Stimulated activated CD4-positive, alpha-beta T cell treated with anti-CD3 and anti-CD28 coated beads, TNF-alpha, amount 100 ng/mL, for 24 hours (primary cell): ENCODE results near the gene CERS6.
"Not testable (repeated sequence)": the region's sequence is repeated elsewhere in the genome, so short reads cannot be mapped to it uniquely, and the experiment has no call there.

Experiments used
- DNase-seq, 3 experiments: peaks; one replicate each; pipeline ENCODE4 v3.0.0-alpha.2; 2020; ENCODE audit warnings: low read depth in 3 of 3

Gene CERS6

DNA sequence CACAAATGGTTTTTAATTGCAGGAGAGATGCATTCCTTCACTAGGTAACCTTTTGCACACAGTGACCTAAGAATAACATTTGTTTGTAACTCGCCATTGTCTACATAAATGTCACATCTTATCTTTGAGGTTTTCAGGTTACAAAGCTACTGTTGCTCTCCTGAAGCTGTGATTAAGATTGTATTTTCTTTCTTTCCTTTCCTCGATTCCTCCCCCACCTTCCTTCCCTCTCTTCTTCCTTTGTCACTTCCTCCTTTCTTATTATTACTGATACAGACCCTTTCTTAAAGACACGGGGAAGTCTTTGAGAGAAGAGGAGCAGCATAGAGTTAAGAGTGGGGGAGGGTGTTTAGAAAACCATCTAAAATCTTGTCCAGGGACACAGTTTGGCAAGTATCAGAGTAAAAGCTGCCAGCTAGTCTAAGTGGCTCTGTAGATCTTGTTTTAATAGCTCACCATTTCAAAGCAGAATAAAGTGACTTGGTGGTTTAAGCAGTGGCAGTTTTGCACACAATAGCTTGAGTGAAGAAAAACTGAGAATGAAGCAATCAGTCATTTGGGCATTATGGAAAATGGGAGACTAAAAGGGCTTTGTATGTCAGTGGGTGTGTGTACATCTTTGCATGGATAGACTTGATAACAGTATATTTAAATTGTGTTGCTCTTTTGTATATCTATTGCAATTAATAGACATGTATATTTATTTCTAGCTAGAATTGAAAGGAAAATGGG lies 10.9 kb downstream of the CERS6 start:
- no peak for DNase-seq

DNA sequence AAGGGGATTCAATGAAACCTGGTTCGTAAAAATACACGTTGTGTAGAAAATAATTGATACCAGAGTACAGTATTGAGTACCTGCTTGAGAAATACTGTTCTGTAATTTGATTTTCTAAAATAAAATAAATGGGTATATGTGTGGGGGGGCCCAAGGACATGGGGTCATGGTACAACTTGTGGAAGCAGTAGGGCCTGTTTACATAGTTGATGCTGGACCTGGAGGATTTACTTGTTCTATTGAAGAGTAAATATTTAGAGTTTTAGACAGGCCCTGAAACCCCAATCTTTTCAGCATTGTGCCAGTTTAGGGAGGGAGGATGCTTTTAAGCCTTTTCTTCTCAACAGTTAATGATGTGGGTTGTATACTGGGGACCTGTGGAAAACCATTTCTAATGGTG lies 11.7 kb downstream of the CERS6 start:
- DNase-seq: no peak

DNA sequence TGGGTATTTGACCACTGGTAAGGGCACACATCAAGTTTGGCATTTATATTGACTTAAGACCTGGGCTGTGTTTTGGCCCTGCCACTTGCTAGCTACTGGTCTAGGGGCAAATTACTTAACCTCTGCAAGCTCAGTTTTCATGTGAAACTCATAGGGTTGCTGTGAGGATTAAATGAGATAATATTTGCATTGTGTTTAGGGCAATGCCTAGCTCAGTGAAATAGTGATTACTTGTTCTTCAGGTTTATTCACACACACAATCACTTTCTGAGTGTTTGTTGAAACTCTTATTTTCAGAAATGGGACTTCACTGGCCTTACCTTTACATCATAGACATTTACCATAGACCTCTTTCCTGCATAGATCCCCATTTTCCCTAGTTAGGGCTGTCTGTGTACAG lies 12.3 kb downstream of the CERS6 start:
- no peak for DNase-seq

DNA sequence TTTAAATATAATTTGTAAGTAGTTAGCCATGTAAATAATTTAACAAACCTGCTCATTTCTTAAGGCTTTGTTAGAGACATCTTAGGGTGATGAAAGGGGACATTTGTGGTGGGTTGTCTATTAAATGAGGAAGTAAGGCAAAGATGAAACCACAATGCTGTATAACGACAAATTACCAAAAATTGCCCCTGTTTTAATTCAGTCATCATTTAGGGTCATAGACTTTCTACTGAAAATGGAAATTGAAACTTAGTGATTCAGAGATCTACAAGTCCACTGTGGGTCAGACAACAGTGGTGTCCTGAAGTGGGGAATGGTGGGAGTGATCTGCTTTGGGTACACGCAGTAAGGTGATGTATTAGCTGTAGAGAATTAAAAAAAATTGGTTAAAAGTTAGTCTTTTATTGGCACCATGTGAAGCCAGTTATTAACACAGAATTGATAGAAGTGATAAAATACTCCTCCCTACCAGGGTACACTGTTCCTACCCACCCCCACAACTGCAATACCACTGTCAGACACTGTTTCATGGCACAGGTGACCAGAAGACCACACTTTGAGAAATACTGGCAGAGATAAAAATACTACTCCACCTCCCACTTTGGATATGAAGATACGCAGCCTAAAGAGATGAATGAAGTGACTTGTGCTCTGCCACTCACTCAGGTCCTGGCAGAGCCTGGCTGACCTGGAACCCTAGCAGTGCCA lies 13.4 kb downstream of the CERS6 start:
- no peak for DNase-seq

DNA sequence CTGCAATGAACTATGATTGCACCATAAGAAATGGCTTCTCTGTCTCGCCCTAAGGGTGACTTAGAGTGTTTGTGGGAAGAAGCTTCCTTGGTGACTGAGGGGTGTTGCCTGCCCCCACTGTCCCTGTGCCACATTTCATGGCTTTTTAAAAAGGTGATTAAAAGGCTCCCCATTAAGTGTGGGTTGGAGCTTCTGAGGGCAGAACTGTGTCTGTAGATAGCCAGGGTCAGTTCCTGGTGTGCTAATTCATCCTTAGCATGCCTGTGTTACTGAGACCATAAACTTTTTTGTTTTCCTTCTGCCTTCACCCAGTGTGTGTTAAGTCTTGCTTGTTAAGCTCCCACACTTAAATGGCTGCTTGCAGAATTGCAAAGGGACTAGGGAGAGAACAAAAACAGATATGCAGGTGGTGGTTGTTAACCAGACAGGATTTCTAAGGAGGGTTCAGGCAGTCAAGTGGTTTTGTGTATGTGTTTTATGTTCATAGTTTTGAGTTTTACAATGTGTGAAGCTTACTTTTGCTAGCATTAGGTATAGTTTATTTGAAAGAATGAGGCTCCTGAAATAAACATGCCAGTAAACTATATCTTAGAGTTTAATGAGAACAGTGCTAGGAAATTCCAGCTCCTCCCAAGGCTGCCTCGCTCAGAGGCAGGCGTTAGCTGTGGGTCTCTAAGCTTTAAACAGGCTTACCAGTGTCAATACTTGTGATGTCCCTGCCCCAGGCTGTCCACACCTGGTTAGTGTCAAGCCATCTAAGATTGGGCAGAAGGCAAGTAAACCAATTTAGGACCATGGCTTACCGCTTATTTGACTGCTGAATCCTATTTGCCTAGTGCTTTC lies 14.5 kb downstream of the CERS6 start:
- DNase-seq: no peak

DNA sequence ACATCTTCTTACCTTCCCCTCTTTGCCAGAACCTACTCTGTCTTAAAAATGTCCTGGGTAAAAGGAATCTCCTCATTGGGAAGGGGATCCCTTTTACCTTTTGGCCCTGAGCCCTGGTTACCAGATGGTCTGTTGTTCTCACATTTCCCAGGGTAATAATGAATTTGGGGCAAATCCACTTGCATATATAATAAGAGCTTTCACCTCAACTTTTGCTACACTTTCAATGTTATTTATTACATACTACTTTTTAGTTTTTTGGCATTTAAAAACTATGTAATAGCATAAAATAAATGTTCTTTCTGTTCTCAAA lies 15.0 kb downstream of the CERS6 start:
- DNase-seq: no peak

DNA sequence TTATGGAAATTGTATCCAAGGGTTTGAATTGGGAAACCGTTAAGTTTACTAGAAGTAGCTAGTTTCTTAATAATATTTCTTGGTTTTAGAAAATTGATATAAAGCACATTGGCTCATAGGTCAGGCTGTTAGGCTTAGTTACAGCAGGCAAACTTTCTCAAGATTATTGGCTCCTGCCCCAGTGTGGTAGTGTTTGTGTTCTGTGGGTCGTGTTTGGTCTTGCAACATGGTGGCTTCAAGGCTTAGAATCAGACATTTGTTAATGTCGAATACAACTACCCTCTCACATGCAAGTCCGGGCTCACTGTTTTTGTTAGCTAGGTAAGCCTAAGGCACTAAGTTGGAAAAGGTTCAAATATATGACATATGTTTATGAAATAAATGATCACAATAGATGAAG lies 19.6 kb downstream of the CERS6 start:
- no peak for DNase-seq

DNA sequence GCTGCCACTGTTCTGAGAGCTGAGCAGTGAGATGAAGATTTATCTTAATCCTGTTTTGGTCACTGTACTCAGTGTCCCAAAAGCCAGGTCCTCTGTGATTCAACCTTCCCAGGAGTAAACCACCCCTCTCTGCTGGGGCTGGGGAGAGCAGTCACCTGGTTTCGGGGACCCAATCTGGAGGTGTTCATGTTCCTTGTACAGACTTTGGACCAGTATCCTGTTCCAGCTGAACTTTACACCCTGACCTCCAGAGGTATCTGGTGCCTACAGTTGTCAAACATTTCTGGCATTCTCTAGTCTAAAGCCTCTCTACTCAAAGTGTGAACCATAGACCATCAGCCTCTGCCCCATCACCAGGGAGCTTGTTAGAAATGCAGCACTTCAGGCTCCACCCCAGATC lies 22.1 kb downstream of the CERS6 start:
- DNase-seq: no peak

DNA sequence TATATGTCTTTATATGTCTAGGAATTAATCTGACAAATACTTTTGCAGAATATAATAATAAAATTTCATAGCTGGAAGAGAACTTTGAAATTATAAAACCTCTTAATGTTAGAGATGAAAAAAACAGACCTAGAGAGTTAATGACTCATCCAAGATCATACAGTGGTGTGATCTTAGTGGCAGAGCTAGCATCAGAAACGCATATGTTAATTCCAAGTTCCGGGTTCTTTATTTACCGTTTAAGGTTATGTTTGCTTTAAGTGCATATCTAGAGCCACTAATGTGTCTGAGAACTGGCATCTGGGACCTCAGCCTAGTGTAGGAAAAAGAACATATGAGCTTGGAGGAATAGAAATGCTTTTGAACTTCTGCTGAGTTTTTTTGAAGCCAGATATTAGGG lies 24.3 kb downstream of the CERS6 start:
- no peak for DNase-seq

DNA sequence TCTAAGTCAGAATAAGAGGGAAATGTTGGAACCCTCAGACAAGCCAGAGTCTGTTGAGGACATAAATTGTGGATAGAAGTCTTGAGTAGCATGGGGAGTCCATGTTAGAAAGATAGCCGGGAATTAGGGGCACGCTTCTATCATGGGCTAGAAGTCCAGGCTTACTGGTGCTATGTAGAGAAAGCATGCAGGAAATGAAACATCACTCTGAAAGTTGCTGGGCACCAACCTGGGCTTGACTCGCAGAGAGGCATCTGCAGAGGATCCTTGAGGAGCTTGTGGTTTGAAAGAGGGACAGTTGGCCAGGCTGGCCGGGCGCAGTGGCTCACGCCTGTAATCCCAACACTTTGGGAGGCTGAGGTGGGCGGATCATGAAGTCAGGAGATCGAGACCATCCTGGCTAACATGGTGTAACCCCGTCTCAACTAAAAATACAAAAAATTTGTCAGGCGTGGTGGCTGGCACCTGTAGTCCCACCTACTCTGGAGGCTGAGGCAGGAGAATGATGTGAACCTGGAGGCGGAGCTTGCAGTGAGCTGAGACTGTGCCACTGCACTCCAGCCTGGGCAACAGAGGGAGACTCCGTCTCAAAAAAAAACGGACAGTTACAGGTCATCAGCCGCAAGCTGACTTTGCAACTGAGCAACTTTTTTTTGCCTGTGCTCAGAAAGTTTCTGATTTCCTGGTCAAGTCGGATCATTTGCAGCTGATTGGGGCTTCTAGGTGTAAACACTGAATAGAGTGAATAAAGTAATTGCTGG lies 24.9 kb downstream of the CERS6 start:
- no peak for DNase-seq

DNA sequence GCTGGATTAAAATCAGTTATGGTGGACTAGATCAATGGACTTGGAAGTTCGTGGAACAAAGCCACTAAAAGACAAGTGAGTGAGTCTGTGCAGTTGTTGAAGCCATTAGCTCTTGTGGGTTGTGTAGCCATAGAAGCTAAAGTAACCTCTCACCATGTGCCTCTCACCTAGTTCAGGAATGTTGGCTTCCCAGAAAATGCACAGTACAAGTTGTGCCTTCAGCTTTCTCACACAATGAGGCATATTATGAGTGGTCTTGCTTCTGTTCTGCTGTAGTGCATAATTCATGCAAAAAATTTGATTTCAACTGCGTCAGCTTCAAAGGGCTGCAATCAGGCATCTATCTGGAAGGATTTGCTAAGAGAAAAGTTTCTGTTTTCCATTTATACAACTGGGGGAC lies 26.2 kb downstream of the CERS6 start:
- DNase-seq: no peak

DNA sequence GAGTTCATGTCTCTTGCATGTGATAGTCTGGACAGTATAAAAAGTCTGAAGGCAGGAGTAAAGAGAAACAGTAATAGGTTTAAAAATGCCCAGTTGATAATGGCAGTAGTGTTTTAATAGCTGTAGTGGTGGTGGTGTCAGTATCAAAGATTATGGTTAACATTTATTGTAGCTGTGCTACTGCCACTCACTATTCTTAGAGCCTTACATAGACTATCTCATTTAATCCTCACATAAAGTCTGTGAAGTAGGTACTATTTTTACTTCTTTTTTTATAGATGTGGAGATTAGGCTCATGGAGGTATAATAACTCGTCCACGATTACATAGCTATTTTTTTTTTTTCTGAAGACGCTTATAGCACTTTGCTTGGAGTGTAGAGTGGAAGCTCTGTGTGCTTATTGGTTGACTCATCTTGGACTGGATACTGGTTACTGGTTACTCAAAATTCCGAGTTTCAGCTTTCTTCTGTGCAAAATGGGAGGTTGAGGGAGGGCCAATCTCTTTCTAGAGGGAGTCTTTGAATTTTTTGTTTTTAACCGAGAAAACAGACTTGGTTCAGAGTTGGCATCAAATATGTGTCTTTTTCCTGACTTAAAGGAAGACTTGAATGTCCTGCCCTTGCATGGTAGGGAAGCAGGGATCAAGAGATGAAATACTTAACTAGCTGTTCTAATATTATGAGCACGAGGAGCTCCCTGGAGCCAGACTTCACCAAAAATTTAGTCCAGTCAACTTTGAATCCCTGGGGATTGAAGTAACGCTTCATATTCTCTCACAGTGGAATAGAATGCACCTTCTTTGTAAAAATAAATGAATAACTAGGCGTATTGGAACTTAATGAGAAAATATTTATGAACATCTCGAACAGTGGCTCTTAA lies 27.1 kb downstream of the CERS6 start:
- no peak for DNase-seq

DNA sequence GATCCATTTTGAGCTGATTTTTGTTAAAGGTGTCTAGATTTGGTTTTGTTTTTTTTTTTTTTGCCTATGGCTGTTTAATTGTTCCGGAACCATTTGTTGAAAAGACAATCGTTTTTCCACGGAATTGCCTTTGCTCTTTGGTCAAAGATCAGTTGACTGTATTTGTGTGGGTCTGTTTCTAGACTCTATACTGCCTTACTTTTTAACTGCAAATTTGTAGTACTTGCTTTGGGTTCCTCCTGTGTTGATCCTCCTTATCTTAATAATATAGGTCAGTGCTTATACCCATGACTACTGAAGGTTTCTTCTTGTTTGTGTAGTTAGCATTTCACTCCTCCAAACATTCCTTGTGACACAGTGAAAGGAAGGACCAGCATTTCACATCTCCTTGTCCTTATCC lies 30.4 kb downstream of the CERS6 start:
- no peak for DNase-seq

DNA sequence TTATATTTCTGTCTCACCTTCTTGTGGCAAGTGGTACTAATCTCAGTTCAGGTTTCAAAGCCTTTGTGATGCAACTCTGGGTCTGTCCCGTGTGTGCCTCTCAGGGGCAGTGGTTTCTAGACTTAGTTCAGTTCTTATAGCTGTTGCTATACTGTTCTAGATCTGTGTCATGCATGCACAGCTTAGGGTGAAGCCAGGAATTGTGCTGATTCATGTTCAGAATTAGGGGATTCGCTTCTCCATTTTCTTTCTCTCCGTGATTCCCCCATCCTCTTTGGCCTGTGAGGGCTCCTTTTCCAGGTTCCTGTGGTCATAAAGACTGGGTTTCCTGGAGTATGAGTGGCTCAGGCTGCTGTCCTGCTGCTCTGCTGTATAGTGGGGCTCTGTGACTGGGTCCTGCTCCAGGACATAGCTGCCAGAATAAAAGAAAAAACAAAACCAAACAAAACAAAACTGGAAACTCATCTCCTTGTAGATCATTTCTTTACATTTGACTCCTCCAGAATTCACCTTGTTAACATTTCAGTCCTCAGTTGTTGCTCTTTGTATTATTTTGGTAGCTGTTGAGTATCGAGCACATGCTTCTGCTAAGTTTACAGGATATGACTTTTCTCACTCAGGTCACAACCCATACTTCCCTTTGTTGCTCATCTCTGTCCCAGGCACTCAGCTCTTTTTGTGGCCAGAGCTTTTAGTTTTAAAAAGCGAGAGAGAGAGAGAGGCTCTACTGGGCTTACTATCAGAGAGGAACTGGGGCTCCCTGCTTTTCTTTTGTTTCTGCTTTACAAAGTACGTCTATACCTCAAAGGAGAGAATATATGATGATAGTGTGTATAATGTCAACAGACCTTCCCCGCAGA lies 34.2 kb downstream of the CERS6 start:
- DNase-seq: peak in 2 of 3 experiments; percentile 40 to 47

DNA sequence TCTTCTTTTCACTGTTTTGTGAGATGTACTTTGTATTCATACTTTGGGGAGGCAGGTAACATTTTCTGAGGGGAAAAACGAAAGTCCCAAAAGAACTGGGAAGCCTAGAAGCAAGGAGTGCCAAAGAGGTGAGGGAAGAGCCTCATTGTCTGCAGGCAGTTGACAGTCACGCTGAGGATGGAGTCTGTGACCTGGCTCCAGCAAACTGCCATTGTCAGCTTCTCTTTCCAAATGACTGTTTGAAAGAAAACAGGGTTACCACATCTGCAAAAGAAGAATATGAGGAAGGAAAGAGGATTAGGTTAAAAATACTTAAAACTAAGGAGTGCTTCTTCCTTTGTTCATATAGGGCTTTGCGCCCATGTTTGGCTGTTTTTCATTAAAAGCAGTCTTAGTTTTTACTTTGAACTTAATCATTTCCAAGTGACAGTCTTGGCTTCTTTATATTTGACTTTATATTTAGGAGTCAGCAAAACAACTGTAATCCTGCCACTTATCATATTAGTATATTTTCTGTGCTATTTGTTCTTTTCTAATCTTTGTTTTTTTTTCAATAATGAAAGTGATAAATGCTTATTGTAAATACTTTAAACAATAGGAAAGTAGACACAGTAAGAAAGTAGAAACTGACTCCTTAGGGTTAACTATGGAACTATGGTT lies 35.0 kb downstream of the CERS6 start:
- DNase-seq: peak in 1 of 3 experiments; percentile 8

DNA sequence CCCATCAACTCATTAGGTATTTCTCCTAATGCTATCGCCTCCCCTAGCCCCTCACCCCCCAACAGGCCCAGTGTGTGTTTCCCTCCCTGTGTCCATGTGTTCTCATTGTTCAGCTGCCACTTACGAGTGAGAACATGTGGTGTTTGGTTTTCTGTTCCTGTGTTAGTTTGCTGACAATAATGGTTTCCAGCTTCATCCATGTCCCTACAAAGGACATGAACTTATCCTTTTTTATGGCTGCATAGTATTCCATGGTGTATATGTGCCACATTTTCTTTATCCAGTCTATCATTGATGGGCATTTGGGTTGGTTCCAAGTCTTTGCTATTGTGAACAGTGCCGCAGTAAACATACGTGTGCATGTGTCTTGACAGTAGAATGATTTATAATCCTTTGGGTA lies 35.7 kb downstream of the CERS6 start:
- not testable (repeated sequence) for DNase-seq

DNA sequence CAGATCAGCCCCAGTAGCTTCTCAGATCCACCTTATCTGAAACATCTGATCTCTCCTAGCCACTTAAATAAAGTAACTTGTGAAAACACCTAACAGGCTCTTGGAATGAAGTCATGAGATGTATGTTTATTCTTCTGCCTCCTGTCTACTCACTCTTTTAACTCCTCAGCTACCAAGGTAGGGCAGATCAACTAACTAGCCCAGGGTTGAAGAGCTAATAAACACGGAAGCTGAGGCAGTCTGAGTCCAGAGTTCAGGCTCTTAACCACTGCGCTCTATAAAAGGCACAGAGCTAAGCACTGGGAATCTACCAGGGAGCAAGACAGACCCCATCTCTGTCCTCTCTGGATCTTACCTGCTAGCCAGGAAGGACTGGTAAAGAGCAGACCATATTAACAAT lies 37.1 kb downstream of the CERS6 start:
- DNase-seq: not testable (repeated sequence)

DNA sequence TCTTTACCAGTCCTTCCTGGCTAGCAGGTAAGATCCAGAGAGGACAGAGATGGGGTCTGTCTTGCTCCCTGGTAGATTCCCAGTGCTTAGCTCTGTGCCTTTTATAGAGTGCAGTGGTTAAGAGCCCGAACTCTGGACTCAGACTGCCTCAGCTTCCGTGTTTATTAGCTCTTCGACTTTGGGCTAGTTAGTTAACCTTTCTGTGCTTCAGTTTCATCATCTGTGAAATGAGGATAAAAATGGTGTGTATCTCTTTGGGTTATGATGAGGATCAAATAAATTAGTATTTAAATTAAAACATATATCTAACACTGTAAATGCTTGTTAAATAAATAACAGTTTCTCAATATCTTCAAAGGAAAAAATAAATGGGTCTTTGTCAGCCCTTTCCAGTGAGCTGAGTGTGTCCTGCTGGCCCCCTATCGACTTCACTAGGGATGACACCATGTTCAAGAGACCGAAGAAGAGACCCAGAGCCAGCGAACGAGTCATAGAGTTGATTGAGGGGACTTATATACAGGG lies 38.2 kb downstream of the CERS6 start:
- DNase-seq: no peak

DNA sequence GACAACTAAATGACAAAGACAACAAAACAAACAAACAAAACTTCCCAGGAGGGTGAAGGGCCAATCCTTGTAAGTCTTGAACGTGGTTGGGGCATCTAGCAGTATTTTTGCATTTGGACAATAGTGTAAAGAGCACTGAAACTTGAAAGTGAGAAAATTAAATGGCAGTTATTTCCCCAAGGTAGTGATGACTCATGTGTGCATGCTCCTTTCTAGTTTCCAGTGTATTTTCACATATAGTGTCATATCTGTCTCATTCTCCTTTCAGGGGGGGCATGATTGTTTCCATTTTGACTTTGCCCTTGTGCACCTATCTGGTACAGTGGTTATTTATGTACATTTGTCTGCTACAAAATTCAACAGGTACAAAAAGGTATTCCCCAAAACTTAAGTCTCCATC lies 39.5 kb downstream of the CERS6 start:
- DNase-seq: no peak
